ENCODE measurements around the gene PRG3. TPM values are rescaled to one million over a fixed set of nuclear protein-coding genes. Genes with fewer than 3 reads are reported as not detected.

The PRG3 gene
- total RNA-seq, 1 experiment from 2014 or later = not detected

DNA sequence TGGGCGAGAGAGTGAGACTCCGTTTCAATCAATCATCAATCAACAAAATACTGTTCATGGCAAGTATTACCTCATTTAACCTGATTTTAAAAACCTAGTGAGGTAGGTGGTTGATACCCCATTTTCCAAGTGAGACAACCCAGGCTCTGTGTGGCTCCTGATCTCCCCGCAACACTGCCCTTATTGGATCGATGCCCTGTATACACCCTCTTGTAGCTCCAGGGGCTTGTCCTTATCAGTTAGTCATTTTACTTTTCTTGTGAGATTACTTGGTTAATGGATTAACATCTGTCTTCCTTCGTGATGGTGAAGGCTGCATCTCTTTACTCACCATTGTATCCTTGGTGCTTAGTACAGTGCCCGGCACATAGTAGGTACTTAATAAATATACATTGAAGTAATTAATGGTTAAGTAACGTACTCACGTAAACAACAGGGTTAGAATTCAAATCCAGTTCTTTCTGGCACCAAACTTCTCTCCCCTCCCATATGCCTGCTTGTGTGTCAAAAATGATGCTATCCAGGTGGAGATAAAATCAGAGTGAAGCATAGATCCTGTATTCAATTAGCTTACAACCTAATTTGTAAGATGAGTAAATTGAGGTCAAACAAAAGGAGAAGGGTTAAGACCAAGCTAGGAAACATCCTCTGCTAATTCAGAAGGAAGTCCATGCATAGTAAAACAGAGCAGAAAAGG, 11.3 kb upstream of the PRG3 start:
- no peak for DNase-seq (ENCODE audit: extremely low read depth, low read depth)

DNA sequence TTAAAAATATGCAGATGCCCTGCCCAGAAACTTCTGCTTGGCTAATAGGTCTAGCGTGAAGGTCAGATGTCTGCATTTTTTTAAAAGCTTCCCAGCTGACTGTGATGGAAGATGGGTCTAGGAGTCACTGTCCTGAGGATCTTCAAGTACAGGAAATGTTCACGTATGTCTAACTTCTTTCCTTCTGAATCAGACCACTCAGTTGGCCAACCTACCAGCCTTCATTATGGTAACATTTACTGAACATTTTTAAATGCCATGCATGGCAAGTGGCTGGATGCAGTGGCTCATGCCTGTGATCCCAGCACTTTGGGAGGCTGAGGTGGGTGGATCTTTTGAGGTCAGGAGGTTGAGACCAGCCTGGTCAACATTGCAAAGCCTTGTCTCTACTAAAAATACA, 10.6 kb upstream of the PRG3 start:
- DNase-seq (ENCODE audit: extremely low read depth, low read depth) = no peak

DNA sequence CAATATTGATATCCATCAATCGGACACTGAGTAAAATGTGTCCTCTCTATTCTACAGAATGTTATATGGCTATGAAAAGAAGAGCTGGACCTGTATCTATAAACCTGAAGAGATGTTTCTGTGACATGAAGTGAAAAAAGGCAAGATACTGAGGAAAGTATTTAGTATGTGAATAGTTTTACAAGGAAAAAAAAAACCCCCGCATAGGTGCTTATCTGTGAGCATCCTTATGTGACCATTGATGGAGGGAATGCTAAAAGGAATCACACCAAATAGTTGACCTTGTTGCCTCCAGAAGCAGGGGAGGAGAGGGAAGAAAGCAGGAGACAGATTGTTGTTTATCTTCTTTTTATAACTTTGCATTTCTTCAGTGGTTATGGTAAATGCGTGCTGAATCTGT, 10.2 kb upstream of the PRG3 start:
- DNase-seq (ENCODE audit: extremely low read depth, low read depth) = no peak

DNA sequence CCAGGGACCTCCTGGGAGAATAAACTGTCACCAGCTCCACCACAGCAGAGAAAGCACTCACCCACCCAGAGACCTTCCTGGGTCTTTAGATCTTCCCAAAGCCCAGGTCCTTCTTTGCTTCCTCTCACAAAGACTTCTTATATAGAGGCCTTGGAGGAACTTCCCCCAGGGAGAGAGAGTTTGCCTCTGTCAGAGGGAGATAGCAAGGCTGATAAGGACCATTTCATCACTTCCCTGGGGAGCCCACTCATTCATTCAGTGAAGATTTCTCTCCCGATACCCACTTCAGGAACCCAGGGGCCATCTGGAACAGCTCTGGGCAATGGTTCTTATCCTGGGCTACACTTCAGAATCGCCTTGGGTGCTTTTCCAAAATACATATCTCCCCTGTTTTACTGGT, 9.6 kb upstream of the PRG3 start, which contains the start of gene PRG2:
PRG2 (minus strand) TSS at position 116 of the 400 bp plus-strand sequence. CDS start 706 bp downstream, outside the sequence.
- no peak for DNase-seq (ENCODE audit: extremely low read depth, low read depth)

DNA sequence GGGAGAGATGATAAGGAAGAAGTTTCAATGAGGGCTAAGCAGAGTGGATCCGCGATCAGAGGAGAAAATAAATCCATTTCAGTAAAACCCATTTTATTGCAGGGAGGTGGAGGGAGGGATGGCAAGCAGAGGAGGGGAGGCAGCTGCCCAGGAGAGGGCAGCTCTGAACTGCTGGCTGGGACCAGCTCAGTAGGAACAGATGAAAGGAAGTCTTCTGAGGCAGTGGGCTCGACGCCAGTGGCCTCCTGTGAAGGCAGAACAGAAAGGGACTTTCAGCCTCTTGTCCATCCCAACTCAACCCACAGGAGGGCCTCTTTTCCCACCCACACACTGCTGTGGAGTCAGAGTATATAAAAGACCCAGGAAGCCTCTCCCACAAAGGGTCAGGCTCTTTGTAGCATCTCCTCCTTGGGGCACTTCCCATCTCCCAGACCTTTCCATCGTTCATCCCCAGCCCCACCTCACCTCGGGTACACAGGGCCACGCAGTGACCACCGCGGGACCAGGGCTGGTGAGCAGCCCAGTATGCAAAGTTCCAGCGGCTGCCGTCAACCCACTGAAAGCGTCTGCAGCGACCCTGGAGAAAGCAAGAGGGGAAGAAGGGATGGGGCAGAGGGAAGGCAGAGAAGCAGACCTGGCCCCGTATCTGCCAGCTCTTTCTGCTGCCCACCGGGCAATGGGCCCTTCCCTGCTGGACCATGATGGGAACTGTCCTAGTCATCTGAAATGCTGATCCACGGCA, 6.5 kb upstream of the PRG3 start:
- DNase-seq (ENCODE audit: extremely low read depth, low read depth) = no peak

DNA sequence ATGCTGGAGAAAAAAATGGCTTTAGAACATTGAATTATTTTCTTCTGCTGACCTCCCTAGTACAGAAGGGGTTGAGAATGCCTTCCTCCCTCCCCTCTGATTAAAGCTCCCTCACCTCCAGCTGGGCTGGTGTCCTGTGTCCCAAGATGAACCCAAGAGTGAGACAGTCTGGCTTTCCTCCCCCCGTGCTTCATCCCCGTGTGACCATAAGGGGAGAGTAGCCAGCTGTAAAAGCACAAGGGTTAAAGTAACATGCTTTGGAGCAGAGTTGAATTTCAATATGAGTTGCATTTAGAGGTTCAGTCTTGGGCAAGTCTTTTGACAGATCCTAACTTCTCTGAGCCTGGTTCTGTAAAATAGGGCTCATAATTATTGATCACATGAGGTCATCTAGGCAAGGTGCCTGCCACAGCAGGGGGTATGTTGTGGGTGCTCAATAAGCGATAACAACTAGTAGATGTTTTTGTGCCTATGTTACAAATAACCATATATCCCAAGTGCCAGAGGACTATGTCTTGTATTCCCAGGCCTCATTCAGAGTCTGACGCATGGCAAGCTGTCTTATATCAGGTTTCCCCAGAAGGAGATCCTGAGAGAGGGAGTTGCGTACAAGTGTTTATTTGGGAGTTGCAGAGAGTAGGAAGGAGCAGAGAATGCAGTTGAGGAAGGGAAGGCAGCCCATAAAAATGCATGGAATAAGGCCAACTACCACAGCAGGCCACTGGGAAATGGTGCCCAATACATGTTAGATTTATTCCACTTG, 5.4 kb upstream of the PRG3 start:
- no peak for DNase-seq (ENCODE audit: extremely low read depth, low read depth)

DNA sequence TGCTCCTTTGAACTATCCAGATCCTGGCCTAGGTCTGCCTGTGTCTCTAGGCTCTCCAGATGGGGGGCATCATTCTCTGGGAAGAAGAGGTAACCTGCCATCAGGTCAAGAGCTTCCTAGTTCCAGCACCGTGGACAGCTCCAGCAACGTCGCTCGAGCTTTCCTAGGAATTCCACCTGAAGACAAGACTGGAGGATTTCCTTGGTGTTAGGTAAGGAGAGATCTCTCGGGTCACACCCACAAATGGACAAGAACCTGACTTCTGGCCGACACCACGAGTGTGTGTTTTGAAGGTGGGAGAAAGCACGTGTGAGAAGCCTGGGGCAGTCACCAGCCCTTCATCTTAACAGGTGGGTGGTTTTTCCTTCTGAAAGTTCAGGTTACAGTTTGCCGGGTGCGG, 1.2 kb downstream of the PRG3 start:
- DNase-seq (ENCODE audit: extremely low read depth, low read depth) = peak; percentile 2

DNA sequence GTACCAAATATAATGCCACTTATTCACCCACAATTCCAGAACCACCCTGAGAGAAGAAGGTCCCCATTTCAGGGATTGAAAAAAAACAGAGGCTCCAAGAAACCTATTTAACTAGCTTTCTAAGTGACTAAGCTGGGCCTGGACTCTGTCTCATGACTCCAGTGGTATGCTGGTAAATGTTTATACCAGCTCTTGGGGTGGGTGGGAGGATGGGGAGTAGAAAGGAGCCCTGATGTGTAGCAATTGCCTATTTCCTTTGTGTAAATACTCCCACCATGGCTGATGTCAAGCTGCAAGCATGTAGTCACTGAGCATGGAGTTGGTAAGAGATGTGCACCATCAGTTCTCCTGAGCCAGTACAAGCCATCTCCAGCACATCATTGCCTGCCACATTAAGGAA, 2.8 kb downstream of the PRG3 start:
- DNase-seq (ENCODE audit: extremely low read depth, low read depth) = no peak

DNA sequence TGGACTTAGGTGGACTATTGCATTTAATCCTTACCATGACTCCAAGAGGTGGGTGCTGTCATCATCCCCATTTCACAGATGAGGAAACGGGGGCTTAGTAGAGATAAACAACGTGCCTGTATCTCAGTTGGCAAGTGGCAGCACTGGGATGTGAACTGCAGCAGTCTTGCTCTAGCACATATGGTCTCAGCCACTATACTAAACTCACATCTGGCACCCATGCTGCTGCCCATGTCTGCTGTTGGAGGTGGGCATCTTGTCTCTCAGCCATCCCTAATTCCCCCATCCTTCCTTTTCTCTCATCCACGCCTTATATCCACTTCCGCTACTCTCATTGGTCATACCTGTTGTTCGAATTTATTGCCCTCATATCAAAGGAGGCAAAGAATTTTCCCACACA, 3.8 kb downstream of the PRG3 start:
- no peak for DNase-seq (ENCODE audit: extremely low read depth, low read depth)

DNA sequence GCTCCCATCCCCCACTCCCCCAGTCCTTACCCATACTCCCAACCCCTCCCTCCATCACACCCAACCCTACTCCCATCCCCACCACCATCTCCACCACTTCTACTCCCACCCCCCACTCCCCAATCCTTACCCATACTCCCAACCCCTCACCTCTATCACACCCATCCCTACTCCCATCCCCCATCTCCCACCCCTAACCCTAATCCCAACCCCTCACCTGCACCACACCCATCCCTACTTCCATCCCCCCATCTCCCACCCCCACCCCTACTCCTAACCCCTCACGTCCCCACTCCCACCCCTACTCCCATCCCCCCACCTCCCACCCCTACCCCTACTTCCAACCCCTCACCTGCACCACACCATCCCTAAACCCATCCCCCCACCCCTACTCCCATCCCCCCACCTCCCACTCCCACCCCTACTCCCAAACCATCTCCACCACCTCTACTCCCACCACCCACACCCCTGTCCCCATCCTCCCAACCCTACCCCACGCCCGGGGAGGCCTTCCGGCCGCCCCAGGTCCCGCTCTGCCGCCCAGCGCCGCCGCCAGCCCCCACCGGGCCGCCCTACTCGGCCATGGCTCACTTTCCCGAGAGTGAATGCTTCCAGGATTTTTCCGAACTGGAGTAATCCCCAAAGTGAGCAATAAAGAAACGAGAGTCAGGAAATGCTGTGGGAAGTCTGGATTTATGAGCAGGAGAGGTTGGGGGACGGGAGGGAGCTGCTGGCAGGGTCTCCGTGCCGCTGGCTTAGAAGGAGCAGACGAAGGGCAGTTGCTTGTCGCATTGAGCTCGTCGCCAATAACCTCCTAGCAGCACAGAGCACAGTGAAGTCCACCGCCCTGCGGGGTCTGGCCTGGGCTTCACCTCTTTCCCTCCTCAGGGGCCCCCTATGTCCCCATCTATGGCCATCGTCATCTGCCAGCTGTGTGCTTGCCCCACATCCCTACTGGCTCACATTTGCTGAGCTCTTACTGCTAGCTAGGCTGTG, 4.6 kb downstream of the PRG3 start:
- DNase-seq (ENCODE audit: extremely low read depth, low read depth) = no peak

DNA sequence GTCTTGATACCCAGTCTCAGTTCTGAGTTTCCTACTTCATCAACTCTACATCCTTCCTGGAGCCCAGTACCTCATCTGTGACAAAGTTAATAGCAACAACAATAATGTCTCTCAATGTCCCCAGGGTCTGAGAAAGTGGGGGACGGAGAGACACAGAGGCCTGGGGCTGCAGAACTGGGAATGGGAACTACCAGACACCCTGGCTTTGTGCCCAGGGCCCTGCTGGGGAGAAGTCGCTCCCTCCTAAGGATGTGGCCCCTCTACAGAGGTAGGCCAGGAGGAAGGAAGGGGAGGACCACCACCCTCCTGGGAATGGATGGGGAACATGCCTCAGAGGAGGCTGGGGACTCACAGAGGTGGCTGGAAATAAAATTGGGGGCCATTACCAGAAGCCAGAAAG, 5.5 kb downstream of the PRG3 start:
- no peak for DNase-seq (ENCODE audit: extremely low read depth, low read depth)

DNA sequence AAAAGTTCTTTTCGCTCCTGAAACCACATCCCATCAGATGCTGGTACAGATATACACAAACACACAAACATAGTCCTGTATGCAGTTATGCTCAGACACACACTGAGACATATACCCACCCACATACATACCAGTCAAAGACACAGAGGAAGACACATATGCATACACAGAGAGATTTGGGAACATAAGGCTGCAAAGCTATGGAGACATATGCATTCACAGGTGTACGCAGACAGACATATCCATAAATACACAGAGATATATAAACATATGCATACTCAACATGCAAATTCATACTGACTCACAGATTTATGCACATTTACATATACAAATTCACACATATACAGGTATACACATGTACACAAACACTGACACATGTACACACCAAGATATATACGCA, 6.0 kb downstream of the PRG3 start:
- no peak for DNase-seq (ENCODE audit: extremely low read depth, low read depth)

DNA sequence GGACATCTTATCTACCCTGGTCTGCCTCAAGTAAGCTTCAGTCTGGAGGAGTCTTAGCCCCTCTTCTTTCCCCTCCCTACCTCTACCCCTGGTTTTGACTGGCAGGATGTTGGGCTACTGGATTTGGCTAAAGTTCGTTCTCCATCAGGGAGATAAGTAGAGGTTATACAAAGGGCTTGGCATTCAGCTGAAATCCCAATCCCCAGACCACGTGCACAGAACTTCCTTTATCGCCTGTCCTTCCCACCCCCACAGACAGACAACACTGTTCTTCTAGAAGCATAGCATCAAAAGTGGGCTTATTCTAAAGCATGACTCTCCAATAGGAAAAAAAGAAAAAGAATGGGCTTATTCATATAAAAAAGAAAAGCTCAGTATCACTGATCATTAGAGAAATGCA, 7.8 kb downstream of the PRG3 start:
- no peak for DNase-seq (ENCODE audit: extremely low read depth, low read depth)

DNA sequence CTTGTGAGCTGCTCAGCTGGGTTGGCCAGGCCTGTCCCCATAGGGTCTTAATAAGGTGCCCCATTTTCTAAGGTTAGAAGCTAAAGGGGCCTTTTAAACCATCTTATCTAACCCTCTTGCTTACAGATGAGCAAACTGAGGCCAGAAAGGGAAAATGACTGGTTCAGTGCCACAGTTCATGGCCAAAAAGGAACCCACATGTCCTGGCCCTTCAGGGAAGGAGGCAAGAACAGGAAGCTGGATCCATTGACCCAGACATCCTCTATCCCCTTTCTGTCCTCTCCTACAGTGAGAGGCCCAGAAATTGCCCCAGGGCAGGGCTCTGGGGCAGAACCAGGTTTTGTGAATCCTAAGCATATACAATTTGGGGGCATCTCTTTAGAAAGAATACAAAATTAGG, 10.0 kb downstream of the PRG3 start:
- no peak for DNase-seq (ENCODE audit: extremely low read depth, low read depth)

DNA sequence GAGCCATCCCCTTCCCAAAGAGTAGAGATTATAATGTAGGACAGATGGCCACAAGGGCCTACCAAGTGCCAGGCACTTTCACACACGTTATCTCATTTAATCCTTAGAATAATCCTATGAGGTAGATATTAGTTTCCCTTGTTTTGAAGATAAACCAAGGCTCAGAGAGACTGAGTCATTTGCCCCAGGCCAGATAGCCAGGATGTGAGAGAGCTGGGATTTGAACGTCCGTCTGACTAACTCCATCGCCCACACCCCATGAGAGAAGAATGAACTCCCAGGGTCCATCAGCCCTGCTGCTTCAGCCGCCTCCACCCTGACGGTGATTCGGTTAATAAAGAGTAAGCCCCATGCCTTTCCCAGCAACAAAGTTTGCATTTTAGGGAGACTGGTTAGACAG, 10.7 kb downstream of the PRG3 start:
- DNase-seq (ENCODE audit: extremely low read depth, low read depth) = no peak

DNA sequence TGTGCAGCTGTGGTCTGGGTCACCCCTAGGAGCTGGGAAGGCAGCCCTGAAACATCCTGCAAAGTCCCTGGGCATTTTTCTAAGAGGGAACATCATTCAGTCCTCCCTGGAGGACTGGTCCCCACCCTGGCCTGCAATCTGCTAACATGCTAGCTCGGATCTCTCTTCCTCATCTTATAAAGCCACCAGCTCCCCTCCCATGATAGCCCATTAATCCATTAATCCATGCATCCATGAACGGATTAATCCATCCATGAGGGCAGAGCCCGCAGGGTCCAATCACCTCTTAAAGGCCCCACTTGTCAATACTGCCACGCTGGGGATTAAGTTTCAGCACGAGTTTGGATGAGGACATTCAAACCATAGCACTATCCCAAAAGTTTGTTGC, 12.1 kb downstream of the PRG3 start:
- no peak for DNase-seq (ENCODE audit: extremely low read depth, low read depth)

DNA sequence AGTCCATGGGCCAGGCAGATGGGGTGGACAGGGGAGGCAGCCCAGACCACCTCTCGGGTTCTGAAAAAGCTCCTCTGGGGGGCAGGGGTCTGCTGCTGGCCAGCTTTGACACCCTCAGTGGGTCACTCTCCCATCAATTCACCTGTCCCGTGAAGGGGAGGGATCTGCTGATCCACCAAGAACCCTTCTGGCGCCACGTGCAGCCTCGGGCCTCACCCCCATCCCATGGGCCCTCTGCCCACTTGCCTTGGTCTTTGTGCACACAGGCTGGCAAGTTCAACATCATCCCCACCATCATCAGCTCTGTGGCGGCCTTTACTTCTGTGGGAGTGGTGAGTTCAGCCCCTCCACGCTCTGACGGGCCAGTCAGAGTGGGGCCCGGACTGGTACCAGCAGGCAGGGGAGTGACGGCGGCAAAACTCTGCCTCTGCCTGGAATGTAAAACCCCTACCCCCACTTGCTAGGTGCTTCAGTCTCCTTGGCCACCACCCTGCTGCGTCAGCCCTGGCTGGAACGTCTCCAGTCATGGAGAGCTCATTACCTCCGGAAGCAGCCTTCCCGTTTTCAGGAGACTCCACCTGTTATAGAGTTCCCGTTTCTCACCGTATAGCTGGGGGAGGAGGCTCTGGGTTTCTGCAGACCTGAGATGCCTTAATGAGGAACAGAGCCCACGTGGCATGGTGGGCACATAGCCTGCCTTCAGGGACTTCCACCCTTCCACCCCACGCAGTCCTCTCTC, 12.7 kb downstream of the PRG3 start:
- no peak for DNase-seq (ENCODE audit: extremely low read depth, low read depth)

DNA sequence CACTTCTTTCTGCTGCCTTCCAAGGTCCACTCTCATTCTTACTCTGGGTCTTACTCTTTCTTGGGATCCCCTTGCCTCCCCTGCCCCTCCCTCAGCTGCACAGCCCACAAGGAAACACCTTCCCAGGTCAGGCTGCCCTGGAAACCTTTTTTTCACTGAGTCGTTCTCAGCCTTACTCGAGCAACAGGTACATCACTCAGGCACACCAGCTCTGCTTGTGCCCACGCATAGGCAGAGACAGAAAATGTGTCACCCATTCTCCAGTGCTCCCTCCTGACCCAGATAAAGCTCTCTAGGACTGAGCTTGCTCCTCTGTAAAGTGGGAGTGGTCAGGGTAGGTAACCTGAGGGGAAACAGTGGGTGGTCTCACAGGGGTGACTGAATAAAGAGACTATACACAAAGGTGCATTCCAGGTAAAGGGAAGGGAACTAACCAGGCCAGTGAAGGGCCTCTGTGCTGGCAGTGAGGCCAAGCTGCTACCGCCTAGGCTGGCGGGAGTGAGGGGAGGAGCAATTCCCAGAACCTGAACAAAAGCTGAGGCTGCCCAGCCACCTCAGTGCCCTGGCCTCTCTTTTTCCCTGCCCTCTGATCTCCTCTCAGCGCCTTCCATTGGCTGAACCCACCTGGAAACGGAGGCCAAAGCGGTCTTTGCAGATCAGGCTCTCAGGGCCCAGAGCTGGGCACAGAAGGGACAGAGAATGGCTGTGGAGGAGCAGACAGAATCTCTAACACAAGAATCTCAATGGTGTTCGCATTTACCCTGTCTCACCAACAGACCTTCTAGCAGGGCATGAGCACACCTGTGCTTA, 15.9 kb downstream of the PRG3 start:
- DNase-seq (ENCODE audit: extremely low read depth, low read depth) = no peak
